A673 (cell line): Measurements from ENCODE around the gene LCLAT1. TPM values are rescaled to one million over a fixed set of nuclear protein-coding genes. Genes with fewer than 3 reads are reported as not detected.

Source experiments
- BruUV-seq: library from RNA; stranded (reverse); fragments of 400-500 nt; replicated peaks from 2 replicates; lab custom pipeline; 2021; lab: Mats Ljungman, UMichigan
- CTCF ChIA-PET: fragments of 300-600 bp; sonication (Branson Sonifier 250); formaldehyde crosslinking; loops from one replicate; lab custom pipeline; 2022; ENCODE audit warnings: antibody characterized with exemption; lab: Charles Lee
- POLR2A ChIA-PET: fragments of 300-600 bp; sonication (Branson Sonifier 250); formaldehyde crosslinking; loops from one replicate; lab custom pipeline; 2022; ENCODE audit warnings: antibody characterized with exemption; ENCODE audit not compliant: low non-redundant PET; lab: Charles Lee
- DNase-seq: peaks from one replicate; pipeline ENCODE4 v3.0.0-alpha.2; 2015; ENCODE audit warnings: low spot score
- H3K27ac ChIP-seq: fragments of 200-600 bp; sonication (generic); 2 replicates; pipeline ENCODE4 v1.5.1; 2016; ENCODE audit warnings: mixed run types, low read depth, mild to moderate bottlenecking, mixed read lengths, antibody characterized with exemption, low read length; ENCODE audit not compliant: poor library complexity, severe bottlenecking
- H3K27me3 ChIP-seq: fragments of 200-600 bp; sonication (generic); replicated peaks from 2 replicates; pipeline ENCODE4 v1.6.1; 2017; ENCODE audit warnings: mixed run types, low read depth, mild to moderate bottlenecking, mixed read lengths, antibody characterized with exemption, low read length; ENCODE audit not compliant: insufficient read depth, poor library complexity
- H3K36me3 ChIP-seq: fragments of 200-600 bp; sonication (generic); 2 replicates; pipeline ENCODE4 v1.6.1; 2016; ENCODE audit warnings: mixed run types, mild to moderate bottlenecking, mixed read lengths, antibody characterized with exemption, low read length; ENCODE audit not compliant: insufficient read depth, poor library complexity, severe bottlenecking
- H3K4me1 ChIP-seq: fragments of 200-600 bp; sonication (generic); 2 replicates; pipeline ENCODE4 v1.6.1; 2017; ENCODE audit warnings: mixed run types, mild to moderate bottlenecking, mixed read lengths, antibody characterized with exemption, low read length; ENCODE audit not compliant: insufficient read depth, poor library complexity, severe bottlenecking
- H3K4me3 ChIP-seq: fragments of 200-600 bp; sonication (generic); 2 replicates; pipeline ENCODE4 v1.5.1; 2016; ENCODE audit warnings: low read depth, mixed run types, mild to moderate bottlenecking, mixed read lengths, low read length; ENCODE audit not compliant: poor library complexity, severe bottlenecking
- H3K9me3 ChIP-seq: fragments of 200-600 bp; sonication (generic); 2 replicates; pipeline ENCODE4 v1.6.1; 2016; ENCODE audit warnings: mixed run types, low read depth, mild to moderate bottlenecking, mixed read lengths, antibody characterized with exemption, low read length; ENCODE audit not compliant: poor library complexity, severe bottlenecking
- EZH2 ChIP-seq: fragments of 200-600 bp; sonication (generic); IDR thresholded peaks from 2 replicates; pipeline ENCODE4 v1.6.1; 2017; ENCODE audit warnings: borderline replicate concordance, low read depth, mild to moderate bottlenecking, mixed read lengths, antibody characterized with exemption, low read length; ENCODE audit not compliant: poor library complexity, severe bottlenecking
- intact Hi-C: fragments of 100-400 bp; cut with micrococcal nuclease; formaldehyde crosslinking; loops from one replicate; pipeline ENCODE4 v1.10.0; 2022; ENCODE audit not compliant: unreplicated experiment
- total RNA-seq: library from RNA; stranded (reverse); gene quantifications from 2 replicates; pipeline ENCODE4 v1.2.3, GENCODE V29; 2021
- TF ChIP-seq, protein P1 (sequence below): fragments of 300-800, 200-600 bp; sonication (generic); conservative IDR thresholded peaks from 2 replicates; pipeline ENCODE4 v1.5.1; 2017; ENCODE audit warnings: low read depth, mild to moderate bottlenecking, antibody characterized with exemption, low read length, moderate library complexity, mixed read lengths

Gene LCLAT1
- total RNA-seq, 1 experiment from 2014 or later = 35.3 TPM

DNA sequence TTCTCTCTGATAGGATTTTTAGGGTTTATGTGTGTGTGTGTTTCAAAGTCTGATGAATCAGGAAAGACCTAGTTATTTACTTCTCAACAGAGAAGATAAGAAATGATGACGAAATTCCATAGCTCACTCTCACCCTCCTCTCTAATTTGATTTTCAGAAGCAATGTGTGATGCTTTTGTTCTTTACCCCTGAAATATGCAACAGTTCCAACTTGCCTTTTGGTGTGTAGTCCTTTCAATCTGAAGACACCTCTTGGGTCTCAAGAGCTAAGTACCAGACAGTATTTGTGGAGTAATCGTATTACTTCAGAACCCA is 18.7 kb upstream of the LCLAT1 start:
- BruUV-seq = no TSS peak
- intact Hi-C loops = no loop called here
- CTCF ChIA-PET = interaction anchor here (0.6 to 0.7 kb wide), 2 partner anchors 16 to 196 kb away, joined by 3 to 6 read pairs; no protein-coding TSS in a partner anchor
- Histone ChIP-seq H3K9me3 (no peaks in the 10 kb centered on the region), H3K4me1 (peaks cover 2% of the 10 kb centered on the region), H3K4me3 (no peak overlapping the region), H3K36me3 (no peaks in the 10 kb centered on the region), H3K27ac (no peak overlapping the region), H3K27me3 (no peaks in the 10 kb centered on the region)
- DNase-seq = no peak
- POLR2A ChIA-PET = interaction anchor here (0.6 kb wide), 1 partner anchor 154 kb away, joined by 6 read pairs; no protein-coding TSS in a partner anchor
- TF ChIP-seq, protein P1, sequence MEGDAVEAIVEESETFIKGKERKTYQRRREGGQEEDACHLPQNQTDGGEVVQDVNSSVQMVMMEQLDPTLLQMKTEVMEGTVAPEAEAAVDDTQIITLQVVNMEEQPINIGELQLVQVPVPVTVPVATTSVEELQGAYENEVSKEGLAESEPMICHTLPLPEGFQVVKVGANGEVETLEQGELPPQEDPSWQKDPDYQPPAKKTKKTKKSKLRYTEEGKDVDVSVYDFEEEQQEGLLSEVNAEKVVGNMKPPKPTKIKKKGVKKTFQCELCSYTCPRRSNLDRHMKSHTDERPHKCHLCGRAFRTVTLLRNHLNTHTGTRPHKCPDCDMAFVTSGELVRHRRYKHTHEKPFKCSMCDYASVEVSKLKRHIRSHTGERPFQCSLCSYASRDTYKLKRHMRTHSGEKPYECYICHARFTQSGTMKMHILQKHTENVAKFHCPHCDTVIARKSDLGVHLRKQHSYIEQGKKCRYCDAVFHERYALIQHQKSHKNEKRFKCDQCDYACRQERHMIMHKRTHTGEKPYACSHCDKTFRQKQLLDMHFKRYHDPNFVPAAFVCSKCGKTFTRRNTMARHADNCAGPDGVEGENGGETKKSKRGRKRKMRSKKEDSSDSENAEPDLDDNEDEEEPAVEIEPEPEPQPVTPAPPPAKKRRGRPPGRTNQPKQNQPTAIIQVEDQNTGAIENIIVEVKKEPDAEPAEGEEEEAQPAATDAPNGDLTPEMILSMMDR = no peak
- no peak for TF ChIP-seq EZH2

DNA sequence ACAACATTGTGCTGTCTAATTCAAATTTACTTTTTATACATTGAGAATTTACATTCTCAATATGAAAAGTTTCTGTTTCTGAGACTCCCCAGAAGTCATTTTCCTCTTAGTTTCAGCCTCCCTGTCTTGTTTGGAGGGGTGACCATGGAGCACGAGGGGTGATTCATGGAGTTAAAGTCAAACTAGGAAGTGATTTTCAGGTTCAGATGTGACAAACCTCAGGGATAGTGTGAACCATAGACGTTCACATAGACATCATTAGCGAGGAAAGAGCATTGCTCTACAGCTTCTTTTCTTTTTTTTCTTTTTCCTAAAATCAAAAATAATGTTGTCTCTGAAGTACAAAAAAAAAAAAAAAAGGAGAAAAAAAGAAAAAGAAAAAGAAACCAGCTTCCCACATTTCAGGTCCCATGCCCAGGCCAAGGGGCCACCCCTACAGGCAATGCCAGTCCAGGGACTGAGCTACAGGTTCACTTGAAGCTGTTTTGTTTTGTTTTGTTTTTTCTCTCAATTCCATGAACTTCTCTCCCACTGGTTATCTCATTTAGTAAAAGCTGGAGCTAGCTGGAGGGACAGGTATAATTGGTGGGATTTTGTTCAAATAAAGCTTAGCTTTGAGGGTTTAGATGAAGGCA is 18.1 kb upstream of the LCLAT1 start:
- H3K9me3 ChIP-seq = no peaks in the 10 kb centered on the region
- POLR2A ChIA-PET = interaction anchor here (0.6 to 0.7 kb wide), 3 partner anchors 26 to 927 kb away, joined by 6 to 13 read pairs (median 10); no protein-coding TSS in a partner anchor
- intact Hi-C loops = no loop called here
- DNase-seq = no peak
- no peak overlapping the region for H3K27ac ChIP-seq
- no peaks in the 10 kb centered on the region for H3K36me3 ChIP-seq
- CTCF ChIA-PET = interaction anchor here (0.6 to 0.7 kb wide), 2 partner anchors 16 to 196 kb away, joined by 3 to 6 read pairs; no protein-coding TSS in a partner anchor
- H3K4me1 ChIP-seq = no peaks in the 10 kb centered on the region
- no peaks in the 10 kb centered on the region for H3K27me3 ChIP-seq
- no TSS peak for BruUV-seq
- no peak for TF ChIP-seq EZH2
- TF ChIP-seq, protein P1 = no peak
- no peak overlapping the region for H3K4me3 ChIP-seq

DNA sequence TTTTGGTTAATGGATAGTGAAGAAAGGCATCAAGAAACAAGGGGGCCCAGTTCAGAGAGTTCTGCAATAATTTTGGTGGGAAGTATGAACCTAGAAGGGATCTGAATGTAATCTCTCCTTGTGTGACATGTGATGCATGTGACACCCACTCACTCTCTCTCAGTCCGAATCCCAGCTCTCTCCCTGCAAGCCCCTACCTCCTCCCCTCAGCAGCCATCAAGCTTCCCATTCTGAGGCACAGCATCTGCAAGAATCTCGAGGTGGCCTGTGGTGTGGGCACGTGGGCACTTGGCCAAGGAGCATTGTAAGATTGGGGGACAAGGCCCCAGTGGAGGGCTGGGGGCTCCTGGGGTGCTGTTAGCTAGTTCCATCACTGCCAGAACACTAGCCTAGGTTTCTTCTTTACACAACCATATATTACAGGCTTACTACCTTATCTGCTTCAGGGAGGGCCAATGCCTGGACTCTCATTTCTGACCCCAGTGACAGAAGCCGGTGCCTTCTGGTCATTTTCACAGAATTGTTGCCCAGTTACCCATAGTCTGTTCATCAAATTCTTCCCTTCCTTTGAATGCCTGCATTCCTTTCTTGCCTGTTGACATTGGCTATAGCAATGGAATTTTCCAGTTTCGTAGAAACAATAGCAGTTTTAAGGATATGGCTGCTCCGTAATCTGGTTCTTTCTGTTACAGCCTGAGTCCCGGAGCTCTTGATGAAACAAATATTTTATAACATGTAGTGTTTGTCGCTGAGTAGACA is 13.3 kb upstream of the LCLAT1 start:
- Histone ChIP-seq H3K36me3 (no peaks in the 10 kb centered on the region), H3K4me3 (no peak overlapping the region), H3K27ac (no peak overlapping the region), H3K4me1 (peaks cover 5% of the 10 kb centered on the region), H3K9me3 (no peaks in the 10 kb centered on the region), H3K27me3 (no peaks in the 10 kb centered on the region)
- no peak for DNase-seq
- no peak for TF ChIP-seq EZH2
- TF ChIP-seq, protein P1 = no peak
- intact Hi-C loops = no loop called here
- CTCF ChIA-PET = no interaction called here
- POLR2A ChIA-PET = no interaction called here
- BruUV-seq = no TSS peak
